CD1c-positive myeloid dendritic cell (primary cell): ENCODE results near the gene MATCAP1.
A peak's percentile ranks its signal among the peaks of the same experiment; 100 is the strongest.

Experiments used
- DNase-seq: peaks from one replicate; pipeline ENCODE4 v3.0.0-alpha.2; 2016; ENCODE audit errors: extremely low spot score

Gene MATCAP1

GRCh38 chr16:67173808-67174705, 9.7 kb downstream of the MATCAP1 start:
- peak; percentile 85 for DNase-seq

- DNase-seq: no peak
These were observed 10.4 kb downstream of the MATCAP1 start for GRCh38 chr16:67173323-67173722.

- no peak for DNase-seq
These were observed 12.7 kb downstream of the MATCAP1 start for GRCh38 chr16:67170949-67171649.

- DNase-seq: peak; percentile 62
These were observed 13.4 kb downstream of the MATCAP1 start, which contains the start of gene NOL3 for GRCh38 chr16:67170168-67170948. Gene NOL3, plus strand, starts transcription at chr16:67170538.

GRCh38 chr16:67169642-67170167, 14.1 kb downstream of the MATCAP1 start:
- DNase-seq: no peak

- DNase-seq: no peak
These were observed 14.7 kb downstream of the MATCAP1 start for GRCh38 chr16:67169011-67169451.

GRCh38 chr16:67167588-67167987, 16.2 kb downstream of the MATCAP1 start:
- no peak for DNase-seq

DNA sequence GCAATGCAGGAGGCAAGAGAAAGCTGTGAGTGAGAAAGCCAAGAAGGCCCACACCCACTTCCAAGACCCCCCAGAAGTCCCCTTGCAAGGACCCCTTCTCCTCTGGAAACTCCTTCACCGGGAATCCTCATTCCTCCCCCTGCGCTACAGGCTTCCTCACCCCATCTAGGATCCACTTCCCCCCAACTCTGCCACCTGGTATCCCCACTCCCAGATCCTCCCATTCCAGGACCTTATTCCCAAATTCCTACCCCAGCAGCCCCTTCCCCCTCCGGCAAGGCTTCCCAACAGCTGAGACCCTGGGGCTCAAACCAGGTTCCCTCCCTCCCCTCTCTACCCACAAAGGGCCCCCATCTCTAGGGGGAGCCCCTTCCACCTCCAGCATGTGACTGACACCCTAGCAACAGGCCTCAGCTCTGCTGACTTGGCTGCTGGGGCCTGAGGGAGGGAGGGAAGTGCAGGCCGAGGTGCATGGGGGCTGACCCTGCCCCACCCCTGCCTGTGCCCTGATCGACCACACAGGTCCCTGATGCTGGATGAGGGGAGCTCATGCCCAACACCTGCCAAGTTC, 17.1 kb downstream of the MATCAP1 start:
- DNase-seq: no peak

DNA sequence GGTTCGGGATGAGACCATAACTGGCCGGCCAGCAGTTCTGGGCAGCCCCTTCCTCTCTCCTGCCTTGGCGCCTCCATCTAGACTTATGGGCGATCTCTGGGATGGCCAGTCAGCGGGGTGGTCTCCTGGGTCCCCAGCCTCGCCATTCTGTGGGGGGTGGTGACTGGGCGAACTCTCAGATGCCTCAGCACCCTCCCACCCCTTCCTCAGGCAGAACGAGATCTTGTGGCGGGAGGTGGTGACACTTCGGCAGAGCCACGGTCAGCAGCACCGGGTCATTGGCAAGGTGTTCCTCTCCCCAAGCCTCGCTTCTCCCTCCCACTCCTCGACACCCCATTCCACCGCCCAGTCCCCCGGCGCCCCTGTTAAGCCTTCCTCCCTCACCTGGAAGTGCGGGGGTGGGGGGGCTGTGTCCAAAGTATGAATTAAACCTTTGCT, 17.6 kb downstream of the MATCAP1 start:
- DNase-seq: no peak

DNA sequence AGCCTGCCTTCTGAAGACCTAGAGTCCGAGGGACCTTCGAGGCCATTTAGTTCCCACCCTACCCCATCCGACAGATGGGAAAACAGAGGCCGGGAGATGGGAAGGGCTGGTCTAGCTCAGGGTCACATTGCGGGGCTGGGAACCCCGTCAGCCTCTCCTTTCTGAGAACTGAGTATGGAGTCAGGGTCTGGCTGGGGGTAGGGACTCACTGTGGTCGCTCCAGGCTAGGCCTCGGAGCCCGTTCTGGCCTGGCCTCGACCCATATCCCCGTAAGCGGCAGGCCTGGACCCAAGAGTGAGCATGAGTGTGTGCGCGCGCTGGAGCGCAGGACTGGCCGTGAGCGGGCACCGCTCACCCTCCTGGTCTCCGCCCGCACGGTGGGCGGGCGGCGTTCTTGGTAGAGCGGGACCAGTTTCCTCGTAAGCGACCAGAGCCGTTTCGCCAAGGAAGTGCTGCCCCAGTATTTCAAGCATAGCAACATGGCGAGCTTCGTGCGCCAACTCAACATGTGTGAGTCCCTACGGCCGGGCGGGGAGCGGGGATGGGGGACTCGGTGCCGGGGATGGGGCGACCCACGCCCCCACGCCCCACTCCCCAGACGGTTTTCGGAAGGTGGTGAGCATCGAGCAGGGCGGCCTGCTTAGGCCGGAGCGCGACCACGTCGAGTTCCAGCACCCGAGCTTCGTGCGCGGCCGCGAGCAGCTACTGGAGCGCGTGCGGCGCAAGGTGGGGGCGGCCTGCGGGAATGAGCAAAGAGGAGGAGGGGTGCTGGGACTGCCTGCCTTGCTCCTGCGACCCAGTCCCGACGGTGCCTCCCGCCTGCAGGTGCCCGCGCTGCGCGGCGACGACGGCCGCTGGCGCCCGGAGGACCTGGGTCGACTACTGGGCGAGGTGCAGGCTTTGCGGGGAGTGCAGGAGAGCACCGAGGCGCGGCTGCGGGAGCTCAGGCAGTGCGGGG, 18.4 kb downstream of the MATCAP1 start:
- DNase-seq: peak; percentile 44

DNA sequence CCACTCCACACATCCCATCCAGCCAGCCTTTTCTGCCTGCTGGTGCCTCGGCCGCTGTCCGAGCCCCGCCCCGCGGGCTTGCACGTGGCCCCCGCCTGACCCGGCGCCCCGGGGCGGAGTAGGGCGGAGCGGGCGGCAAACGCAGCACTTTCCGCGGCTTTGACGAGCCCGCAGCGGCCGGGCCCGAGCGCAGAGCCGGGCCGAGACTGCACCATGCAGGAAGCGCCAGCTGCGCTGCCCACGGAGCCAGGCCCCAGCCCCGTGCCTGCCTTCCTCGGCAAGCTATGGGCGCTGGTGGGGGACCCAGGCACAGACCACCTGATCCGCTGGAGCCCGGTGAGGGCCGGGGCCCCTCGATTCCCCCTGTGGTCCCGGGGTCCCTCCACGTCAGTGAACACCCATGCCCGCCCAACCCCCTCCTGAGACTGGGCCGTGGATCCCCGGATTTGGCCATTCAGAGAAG, 19.1 kb downstream of the MATCAP1 start, which contains the start of gene HSF4:
Gene HSF4, plus strand, starts transcription at position 147 of the 463 bp plus-strand sequence. Its CDS starts 67 bp downstream, at position 214.
- peak; percentile 72 for DNase-seq

GRCh38 chr16:67163999-67164558, 19.7 kb downstream of the MATCAP1 start:
- no peak for DNase-seq

DNA sequence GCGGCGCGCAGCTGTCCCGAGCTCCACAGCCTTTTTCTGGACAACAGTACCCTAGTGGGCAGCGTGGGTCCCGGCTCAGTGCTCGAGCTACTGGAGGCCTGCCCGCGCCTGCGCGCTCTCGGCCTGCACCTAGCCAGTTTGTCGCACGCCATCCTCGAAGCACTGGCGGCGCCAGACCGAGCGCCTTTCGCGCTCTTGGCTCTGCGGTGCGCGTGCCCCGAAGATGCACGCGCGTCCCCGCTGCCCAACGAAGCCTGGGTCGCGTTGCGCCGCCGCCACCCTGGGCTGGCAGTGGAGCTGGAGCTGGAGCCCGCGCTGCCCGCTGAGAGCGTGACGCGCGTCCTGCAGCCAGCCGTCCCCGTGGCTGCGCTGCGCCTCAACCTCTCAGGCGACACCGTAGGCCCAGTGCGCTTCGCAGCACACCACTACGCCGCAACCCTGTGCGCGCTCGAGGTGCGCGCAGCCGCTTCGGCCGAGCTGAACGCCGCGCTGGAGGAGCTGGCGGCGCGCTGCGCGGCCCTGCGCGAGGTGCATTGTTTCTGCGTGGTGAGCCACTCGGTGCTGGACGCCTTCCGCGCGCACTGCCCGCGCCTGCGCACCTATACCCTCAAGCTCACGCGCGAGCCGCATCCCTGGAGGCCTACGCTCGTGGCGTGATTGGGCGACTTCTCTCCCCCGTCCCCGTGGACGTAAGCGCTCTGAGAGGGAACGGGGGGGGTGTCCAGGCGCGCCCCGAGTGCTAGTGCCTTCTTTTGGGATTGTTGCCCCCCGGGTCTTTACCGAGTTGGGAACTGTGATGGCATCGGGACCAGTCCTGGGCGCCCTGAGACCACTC, 20.4 kb downstream of the MATCAP1 start:
- DNase-seq: peak; percentile 49

- DNase-seq: peak; percentile 68
These were observed 21.1 kb downstream of the MATCAP1 start for GRCh38 chr16:67162506-67163163.

DNA sequence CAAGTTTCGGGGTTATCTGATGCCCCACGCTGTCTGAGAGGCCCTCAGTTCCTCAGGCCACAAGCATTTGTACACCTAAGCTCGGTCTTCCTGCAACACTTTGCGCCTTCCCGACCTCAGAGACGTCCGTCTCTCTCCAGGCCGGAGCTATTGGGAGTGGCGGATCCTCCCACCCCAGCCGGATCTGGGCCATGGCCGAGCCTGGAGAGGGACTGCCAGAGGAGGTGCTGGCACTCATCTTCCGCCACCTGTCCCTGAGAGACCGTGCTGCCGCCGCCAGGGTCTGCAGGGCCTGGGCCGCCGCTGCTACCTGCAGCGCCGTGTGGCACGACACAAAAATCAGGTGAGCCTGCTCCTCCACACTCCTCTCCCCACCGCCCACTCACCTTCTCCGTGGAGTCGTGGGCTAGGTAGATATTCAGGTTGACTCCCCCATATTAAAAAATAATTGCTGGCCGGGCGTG, 22.1 kb downstream of the MATCAP1 start:
- no peak for DNase-seq

GRCh38 chr16:67158637-67159600, 24.8 kb downstream of the MATCAP1 start:
- peak; percentile 84 for DNase-seq
